MM.1S (cell line): ENCODE results near the gene LINC01488.

Source experiments
- EZH2 ChIP-seq: fragments of 300-600 bp; sonication (generic); optimal IDR thresholded peaks from 2 replicates; pipeline ENCODE3; 2017; ENCODE audit warnings: low read depth, mild to moderate bottlenecking, antibody characterized with exemption, low read length, mixed read lengths
- TF ChIP-seq, protein P1 (sequence below): fragments of 300-600 bp; sonication (generic); IDR thresholded peaks from 2 replicates; pipeline ENCODE4 v1.5.1; 2016; ENCODE audit warnings: antibody characterized with exemption, low read length, mixed read lengths

GRCh38 chr11:69439651-69440464 is 41.6 kb upstream of the LINC01488 start:
- TF ChIP-seq, protein P1, sequence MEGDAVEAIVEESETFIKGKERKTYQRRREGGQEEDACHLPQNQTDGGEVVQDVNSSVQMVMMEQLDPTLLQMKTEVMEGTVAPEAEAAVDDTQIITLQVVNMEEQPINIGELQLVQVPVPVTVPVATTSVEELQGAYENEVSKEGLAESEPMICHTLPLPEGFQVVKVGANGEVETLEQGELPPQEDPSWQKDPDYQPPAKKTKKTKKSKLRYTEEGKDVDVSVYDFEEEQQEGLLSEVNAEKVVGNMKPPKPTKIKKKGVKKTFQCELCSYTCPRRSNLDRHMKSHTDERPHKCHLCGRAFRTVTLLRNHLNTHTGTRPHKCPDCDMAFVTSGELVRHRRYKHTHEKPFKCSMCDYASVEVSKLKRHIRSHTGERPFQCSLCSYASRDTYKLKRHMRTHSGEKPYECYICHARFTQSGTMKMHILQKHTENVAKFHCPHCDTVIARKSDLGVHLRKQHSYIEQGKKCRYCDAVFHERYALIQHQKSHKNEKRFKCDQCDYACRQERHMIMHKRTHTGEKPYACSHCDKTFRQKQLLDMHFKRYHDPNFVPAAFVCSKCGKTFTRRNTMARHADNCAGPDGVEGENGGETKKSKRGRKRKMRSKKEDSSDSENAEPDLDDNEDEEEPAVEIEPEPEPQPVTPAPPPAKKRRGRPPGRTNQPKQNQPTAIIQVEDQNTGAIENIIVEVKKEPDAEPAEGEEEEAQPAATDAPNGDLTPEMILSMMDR = no peak
- no peak for TF ChIP-seq EZH2
